Thyroid gland (tissue), 4 donors: ENCODE results near the gene ASPG. TPM values are rescaled to one million over a fixed set of nuclear protein-coding genes. Genes with fewer than 3 reads are reported as not detected.
"Not testable (repeated sequence)": the region's sequence is repeated elsewhere in the genome, so short reads cannot be mapped to it uniquely, and the experiment has no call there.

Experiments
- DNase-seq, 2 donors: peaks; one replicate each; pipeline ENCODE4 v3.0.0-alpha.2; 2019
- H3K27ac ChIP-seq, 3 donors: fragments of 200-600 bp; sonication (generic); 1 replicate in 2 of 3; 2 replicates in 1 of 3; pipeline ENCODE4 v1.5.1; 2016 to 2019; ENCODE audit warnings: mild to moderate bottlenecking in 1 of 3, moderate library complexity in 1 of 3
- H3K27me3 ChIP-seq: fragments of 200-600 bp; sonication (generic); one replicate; pipeline ENCODE4 v1.5.1; 2019
- H3K36me3 ChIP-seq, 2 donors: fragments of 200-600 bp; sonication (generic); one replicate each; pipeline ENCODE4 v1.5.1; 2016 to 2019
- H3K4me1 ChIP-seq, 2 donors: fragments of 200-600 bp; sonication (generic); one replicate each; pipeline ENCODE4 v1.5.1; 2017 to 2019
- H3K4me3 ChIP-seq, 3 donors: fragments of 200-600 bp; sonication (generic); replicated peaks in 1 of 3; 1 replicate in 2 of 3; 2 replicates in 1 of 3; pipeline ENCODE4 v1.5.1; 2016; ENCODE audit warnings: mild to moderate bottlenecking in 1 of 3
- H3K9me3 ChIP-seq: fragments of 200-600 bp; sonication (generic); one replicate; pipeline ENCODE4 v1.5.1; 2017
- POLR2A ChIP-seq, 2 donors: fragments of 450-650 bp; IDR thresholded peaks; one replicate each; pipeline ENCODE4 v1.6.1; 2017; ENCODE audit warnings: antibody characterized with exemption in 2 of 2, mild to moderate bottlenecking in 2 of 2, moderate library complexity in 1 of 2
- whole genome bisulfite sequencing, 2 donors: methylation state at CpG; one replicate each; pipeline ENCODE4 v1.1.5; 2017; 5-methylcytosine and 5-hydroxymethylcytosine counted together
- intact Hi-C: fragments of 100-400 bp; cut with DNase I; formaldehyde crosslinking; loops from one replicate; pipeline ENCODE4 v1.15.1; 2023
- total RNA-seq, 4 donors: library from RNA; depleted of rRNA; stranded (reverse); fragments of >200 nt; gene quantifications; one replicate each; pipeline ENCODE4 v1.2.3, GENCODE V29; 2016
- TF ChIP-seq, protein P1 (sequence below), 6 experiments: fragments of 200-600 bp in 3 of 6; fragments of 450-650 bp in 3 of 6; sonication (generic) in 3 of 6; IDR thresholded peaks; one replicate each; pipeline ENCODE4 v1.5.1; 2016 to 2019; ENCODE audit warnings: antibody characterized with exemption in 6 of 6, mild to moderate bottlenecking in 2 of 6, inconsistent platforms in 1 of 6, moderate library complexity in 1 of 6

Gene ASPG
- total RNA-seq, 4 donors from 2014 or later = 7.5 to 24.0 (median 15.2) TPM

DNA sequence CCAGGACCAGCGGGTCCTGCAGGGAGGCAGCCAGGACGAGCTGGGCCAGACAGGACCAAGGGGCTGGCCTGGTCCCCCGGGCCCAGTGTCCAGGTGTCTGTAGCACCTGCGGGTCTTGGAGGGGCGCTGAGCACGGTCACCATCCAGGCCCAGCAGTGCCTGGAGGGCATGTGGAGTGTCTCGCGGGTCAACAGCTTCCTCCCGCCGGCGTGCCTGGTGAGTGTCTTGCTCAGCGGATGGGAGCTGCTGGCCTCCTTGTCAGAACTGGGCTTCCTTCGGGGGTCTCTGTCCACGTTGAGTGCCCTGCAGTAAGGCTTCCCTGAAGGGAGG is 66.7 kb downstream of the ASPG start:
- peaks cover 3 to 7% of the 10 kb centered on the region in 2 donors for H3K4me1 ChIP-seq
- no peaks in the 10 kb centered on the region for H3K27me3 ChIP-seq
- TF ChIP-seq, protein P1, sequence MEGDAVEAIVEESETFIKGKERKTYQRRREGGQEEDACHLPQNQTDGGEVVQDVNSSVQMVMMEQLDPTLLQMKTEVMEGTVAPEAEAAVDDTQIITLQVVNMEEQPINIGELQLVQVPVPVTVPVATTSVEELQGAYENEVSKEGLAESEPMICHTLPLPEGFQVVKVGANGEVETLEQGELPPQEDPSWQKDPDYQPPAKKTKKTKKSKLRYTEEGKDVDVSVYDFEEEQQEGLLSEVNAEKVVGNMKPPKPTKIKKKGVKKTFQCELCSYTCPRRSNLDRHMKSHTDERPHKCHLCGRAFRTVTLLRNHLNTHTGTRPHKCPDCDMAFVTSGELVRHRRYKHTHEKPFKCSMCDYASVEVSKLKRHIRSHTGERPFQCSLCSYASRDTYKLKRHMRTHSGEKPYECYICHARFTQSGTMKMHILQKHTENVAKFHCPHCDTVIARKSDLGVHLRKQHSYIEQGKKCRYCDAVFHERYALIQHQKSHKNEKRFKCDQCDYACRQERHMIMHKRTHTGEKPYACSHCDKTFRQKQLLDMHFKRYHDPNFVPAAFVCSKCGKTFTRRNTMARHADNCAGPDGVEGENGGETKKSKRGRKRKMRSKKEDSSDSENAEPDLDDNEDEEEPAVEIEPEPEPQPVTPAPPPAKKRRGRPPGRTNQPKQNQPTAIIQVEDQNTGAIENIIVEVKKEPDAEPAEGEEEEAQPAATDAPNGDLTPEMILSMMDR (IDR thresholded peaks at IDR 0.05) = no peak
- TF ChIP-seq POLR2A (IDR thresholded peaks at IDR 0.05) = no peak
- no peak overlapping the region for H3K27ac ChIP-seq
- intact Hi-C loops = no loop called here
- no peak for DNase-seq
- no peak overlapping the region for H3K4me3 ChIP-seq
- H3K36me3 ChIP-seq = no peaks in the 10 kb centered on the region
- WGBS, 2 donors = 83 to 84% methylated on average over 5 to 8 of the region's 14 CpGs
- no peaks in the 10 kb centered on the region for H3K9me3 ChIP-seq

DNA sequence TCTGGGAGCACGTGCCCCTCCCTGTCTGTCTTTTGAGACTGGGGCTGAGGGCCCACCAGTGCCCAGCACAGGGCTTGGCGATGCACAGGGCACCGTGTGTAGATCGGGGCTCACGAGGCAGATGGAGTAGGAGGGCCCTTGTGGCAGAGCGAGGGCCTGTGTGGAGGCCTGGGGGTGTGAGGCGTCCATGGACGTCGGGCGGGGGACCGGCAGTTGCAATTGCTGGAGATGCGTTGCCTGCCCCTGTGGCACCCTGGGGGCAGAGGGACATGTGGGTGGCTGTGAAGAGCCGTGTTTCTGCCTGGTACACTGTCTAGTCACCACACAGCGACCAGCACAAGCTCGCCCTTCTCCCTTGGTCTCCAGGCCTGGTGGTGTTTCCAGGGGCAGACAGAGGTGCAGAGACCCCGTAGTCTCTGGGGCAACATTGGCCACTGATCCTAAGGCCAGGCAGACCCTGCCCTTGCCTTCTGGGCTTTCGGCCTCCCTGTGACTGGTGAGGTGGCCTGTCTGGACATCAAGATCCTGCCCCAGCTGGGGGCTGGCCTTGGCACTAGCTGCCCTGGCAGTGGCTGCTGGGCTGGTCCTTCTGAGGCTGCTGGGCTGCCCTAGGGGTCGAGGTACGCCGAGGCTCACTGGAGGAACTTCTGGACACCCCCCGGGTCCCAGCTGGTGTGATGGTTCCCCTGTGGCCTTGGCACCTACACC is 67.3 kb downstream of the ASPG start:
- Histone ChIP-seq H3K27me3 (no peaks in the 10 kb centered on the region), H3K4me3 (no peak overlapping the region), H3K4me1 (peaks cover 3 to 7% of the 10 kb centered on the region in 2 donors), H3K9me3 (no peaks in the 10 kb centered on the region), H3K36me3 (no peaks in the 10 kb centered on the region), H3K27ac (no peak overlapping the region)
- no peak for DNase-seq
- intact Hi-C loops = no loop called here
- 94 to 97% methylated on average over 13 to 16 of the region's 21 CpGs for WGBS, 2 donors
- TF ChIP-seq, protein P1 (IDR thresholded peaks at IDR 0.05) = no peak
- no peak for TF ChIP-seq POLR2A (IDR thresholded peaks at IDR 0.05)

DNA sequence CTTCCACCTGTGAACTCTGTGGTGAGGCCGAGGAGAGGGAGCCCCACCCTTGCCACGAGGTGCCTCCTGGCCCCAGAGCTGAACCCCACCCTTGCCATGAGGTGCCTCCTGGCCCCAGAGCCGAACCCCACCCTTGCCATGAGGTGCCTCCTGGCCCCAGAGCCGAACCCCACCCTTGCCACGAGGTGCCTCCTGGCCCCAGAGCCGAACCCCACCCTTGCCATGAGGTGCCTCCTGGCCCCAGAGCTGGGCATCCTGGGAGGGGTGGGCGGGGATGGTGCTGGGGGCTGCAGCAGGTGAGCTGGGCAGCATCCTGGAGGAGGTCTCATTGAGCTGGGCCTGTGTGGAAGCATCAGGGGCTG is 67.9 kb downstream of the ASPG start:
- H3K9me3 ChIP-seq, H3K36me3 ChIP-seq, intact Hi-C loops, H3K4me3 ChIP-seq, H3K27me3 ChIP-seq, DNase-seq, H3K4me1 ChIP-seq, H3K27ac ChIP-seq: not testable (repeated sequence)
- WGBS, 2 donors = 35 to 41% methylated on average over 3 to 5 of the region's 7 CpGs

DNA sequence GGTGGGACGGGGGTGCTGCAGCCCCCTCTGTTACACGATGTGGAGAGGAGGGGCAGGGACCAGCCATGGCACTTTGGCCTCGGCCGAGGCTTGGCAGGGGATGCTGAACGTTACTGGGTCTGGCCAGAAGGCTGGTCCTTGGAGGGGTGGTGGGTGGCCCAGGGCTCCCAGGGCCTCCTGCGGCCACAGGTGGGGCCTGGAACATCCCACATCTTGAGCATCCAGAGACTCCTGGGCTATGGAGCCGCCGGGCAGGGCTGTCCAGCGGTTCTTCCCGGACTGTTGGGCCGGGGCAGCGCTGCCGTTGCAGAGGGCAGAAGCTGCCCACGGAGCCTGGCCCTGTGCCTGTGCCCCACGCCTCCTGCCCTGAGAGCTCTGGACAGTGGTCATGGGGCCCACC is 68.7 kb downstream of the ASPG start:
- Histone ChIP-seq H3K27me3 (no peaks in the 10 kb centered on the region), H3K9me3 (no peaks in the 10 kb centered on the region), H3K27ac (no peak overlapping the region), H3K4me3 (no peak overlapping the region), H3K36me3 (no peaks in the 10 kb centered on the region), H3K4me1 (peaks cover 3 to 7% of the 10 kb centered on the region in 2 donors)
- DNase-seq = no peak
- intact Hi-C loops = no loop called here
- WGBS, 2 donors = 82 to 85% methylated on average over 5 of the region's 15 CpGs
- no peak for TF ChIP-seq POLR2A (IDR thresholded peaks at IDR 0.05)
- TF ChIP-seq, protein P1 (IDR thresholded peaks at IDR 0.05) = no peak

DNA sequence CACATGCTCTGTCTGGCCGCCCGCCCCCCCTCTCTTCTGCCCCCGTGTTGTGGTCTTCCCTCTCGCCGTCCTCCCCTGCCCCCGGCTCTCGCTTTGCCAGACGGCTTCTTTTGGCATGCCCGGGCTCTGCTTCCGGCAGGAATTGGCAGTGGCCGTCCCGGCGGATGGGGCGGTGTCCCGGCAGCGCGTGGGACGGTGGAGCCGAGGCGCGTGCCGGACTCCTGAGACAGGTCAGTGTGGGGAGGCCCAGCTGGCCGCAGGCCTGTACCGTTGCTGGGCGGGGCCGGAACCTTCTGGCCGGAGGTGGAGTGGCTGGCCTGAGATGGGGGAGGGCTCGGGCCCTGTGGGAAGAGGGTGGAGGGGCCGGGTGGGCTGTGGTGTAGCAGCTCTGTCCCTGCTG is 70.0 kb downstream of the ASPG start:
- Histone ChIP-seq H3K9me3 (no peaks in the 10 kb centered on the region), H3K27ac (no peak overlapping the region), H3K4me1 (peaks cover 0 to 2% of the 10 kb centered on the region in 2 donors), H3K27me3 (no peaks in the 10 kb centered on the region), H3K36me3 (no peaks in the 10 kb centered on the region), H3K4me3 (no peak overlapping the region)
- TF ChIP-seq, protein P1 (IDR thresholded peaks at IDR 0.05) = no peak
- no peak for TF ChIP-seq POLR2A (IDR thresholded peaks at IDR 0.05)
- intact Hi-C loops = no loop called here
- no peak for DNase-seq
- WGBS, 2 donors = 49 to 83% methylated on average over 10 to 29 of the region's 29 CpGs
